ENCODE results near the gene ORM1. TPM values are rescaled to one million over a fixed set of nuclear protein-coding genes. Genes with fewer than 3 reads are reported as not detected.

The ORM1 gene
- total RNA-seq, 1 experiment from 2014 or later: 4.4 TPM

GRCh38 chr9:114345493-114346065 is 22.7 kb downstream of the ORM1 start:
- Histone ChIP-seq H2BK12ac (ENCODE audit: insufficient read length, low read depth, low read length) (no peak overlapping the region), H3K27me3 (ENCODE audit: insufficient read depth, low read length) (no peaks in the 10 kb centered on the region), H3K23me2 (ENCODE audit: insufficient read length, low read depth, low read length, poor library complexity, severe bottlenecking) (no peaks in the 10 kb centered on the region), H2BK20ac (ENCODE audit: low read depth, low read length, poor library complexity, severe bottlenecking) (no peak overlapping the region), H2BK5ac (ENCODE audit: insufficient read length, low read length) (no peak overlapping the region), H3K79me2 (ENCODE audit: insufficient read depth, low read length) (no peaks in the 10 kb centered on the region), H3K9ac (ENCODE audit: extremely low read depth, insufficient read length, low read length) (no peak overlapping the region), H4K91ac (ENCODE audit: insufficient read length, low read depth, low read length) (no peak overlapping the region), H4K5ac (ENCODE audit: insufficient read length, low read depth, low read length) (no peak overlapping the region), H3K4ac (ENCODE audit: low read depth, low read length) (no peak overlapping the region), H2BK120ac (ENCODE audit: low read depth, low read length, poor library complexity, severe bottlenecking) (no peak overlapping the region), H4K8ac (replicated peaks; ENCODE audit: insufficient read length, low read depth, low read length) (no peak overlapping the region), H2AFZ (ENCODE audit: low read length) (no peak overlapping the region), H3K4me2 (ENCODE audit: insufficient read depth, insufficient read length, low read length) (no peak overlapping the region), H4K20me1 (ENCODE audit: control insufficient read depth, insufficient read depth, insufficient read length) (no peaks in the 10 kb centered on the region), H3K14ac (ENCODE audit: insufficient read depth, low read length) (no peak overlapping the region), H3K27ac (ENCODE audit: insufficient read length, low read depth, low read length) (no peak overlapping the region), H3T11ph (ENCODE audit: low read length) (no peak overlapping the region), H2AK5ac (ENCODE audit: insufficient read length, low read length) (no peak overlapping the region), H3K4me1 (ENCODE audit: insufficient read depth, low read length) (peaks cover 4% of the 10 kb centered on the region), H3K9me3 (ENCODE audit: control insufficient read depth, low read depth, low read length) (no peaks in the 10 kb centered on the region), H3K23ac (ENCODE audit: insufficient read length, low read depth, low read length) (no peak overlapping the region), H3K18ac (ENCODE audit: insufficient read length, low read depth, low read length) (no peak overlapping the region), H3K79me1 (ENCODE audit: insufficient read depth, low read depth, low read length, poor library complexity, severe bottlenecking) (no peaks in the 10 kb centered on the region), H3K56ac (ENCODE audit: insufficient read length, low read depth, low read length) (no peak overlapping the region), H2BK15ac (ENCODE audit: low read depth, low read length) (no peak overlapping the region)
- Mint-ChIP-seq H3K4me3 (no peak overlapping the region), H3K27ac (no peak overlapping the region), H3K9me3 (no peaks in the 10 kb centered on the region), H3K36me3 (ENCODE audit: insufficient read depth in 1 of 3, low read depth in 3 of 3) (peaks cover 46 to 83% (median 76%) of the 10 kb centered on the region in 3 experiments), H3K4me1 (peaks cover 14 to 20% of the 10 kb centered on the region in 2 experiments), H3K27me3 (ENCODE audit: low read depth) (no peaks in the 10 kb centered on the region; the same call in 1 of the 2 replicates)
- DNase-seq: no peak
- no CpG with 5 or more reads among the region's 7 CpGs for WGBS (ENCODE audit: extremely low coverage, insufficient read length, low lambda C conversion rate)
- TF ChIP-seq, protein P1, sequence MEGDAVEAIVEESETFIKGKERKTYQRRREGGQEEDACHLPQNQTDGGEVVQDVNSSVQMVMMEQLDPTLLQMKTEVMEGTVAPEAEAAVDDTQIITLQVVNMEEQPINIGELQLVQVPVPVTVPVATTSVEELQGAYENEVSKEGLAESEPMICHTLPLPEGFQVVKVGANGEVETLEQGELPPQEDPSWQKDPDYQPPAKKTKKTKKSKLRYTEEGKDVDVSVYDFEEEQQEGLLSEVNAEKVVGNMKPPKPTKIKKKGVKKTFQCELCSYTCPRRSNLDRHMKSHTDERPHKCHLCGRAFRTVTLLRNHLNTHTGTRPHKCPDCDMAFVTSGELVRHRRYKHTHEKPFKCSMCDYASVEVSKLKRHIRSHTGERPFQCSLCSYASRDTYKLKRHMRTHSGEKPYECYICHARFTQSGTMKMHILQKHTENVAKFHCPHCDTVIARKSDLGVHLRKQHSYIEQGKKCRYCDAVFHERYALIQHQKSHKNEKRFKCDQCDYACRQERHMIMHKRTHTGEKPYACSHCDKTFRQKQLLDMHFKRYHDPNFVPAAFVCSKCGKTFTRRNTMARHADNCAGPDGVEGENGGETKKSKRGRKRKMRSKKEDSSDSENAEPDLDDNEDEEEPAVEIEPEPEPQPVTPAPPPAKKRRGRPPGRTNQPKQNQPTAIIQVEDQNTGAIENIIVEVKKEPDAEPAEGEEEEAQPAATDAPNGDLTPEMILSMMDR (conservative IDR thresholded peaks at IDR 0.05): no peak
